WTC11 (cell line): ENCODE data around the gene CRELD2. TPM values are rescaled to one million over a fixed set of nuclear protein-coding genes. Genes with fewer than 3 reads are reported as not detected.

Experiments
- ATAC-seq: fragments of 200-7000 bp; cut with Tn5 transposase; 2 replicates; pipeline ENCODE4 v1.10.0; 2021; ENCODE audit warnings: mild to moderate bottlenecking, moderate library complexity
- CTCF ChIA-PET: fragments of 300-600 bp; sonication (Branson Sonifier 250); formaldehyde crosslinking; loops from one replicate; lab custom pipeline; 2021; ENCODE audit warnings: antibody characterized with exemption; lab: Charles Lee
- POLR2A ChIA-PET: fragments of 350-600 bp; sonication (Branson Sonifier 250); formaldehyde crosslinking; loops from one replicate; lab custom pipeline; 2021; ENCODE audit warnings: antibody characterized with exemption; lab: Charles Lee
- DNase-seq: peaks from one replicate; pipeline ENCODE4 v3.0.0; 2021; ENCODE audit warnings: low spot score
- H3K27ac Mint-ChIP-seq: 2 replicates; pipeline ENCODE4 v1.8.0; 2021; ENCODE audit warnings: mixed read lengths
- H3K27me3 Mint-ChIP-seq: 2 replicates; pipeline ENCODE4 v1.8.0; 2021; ENCODE audit warnings: low read depth, mild to moderate bottlenecking, moderate library complexity, mixed read lengths
- H3K36me3 Mint-ChIP-seq: 2 replicates; pipeline ENCODE4 v1.8.0; 2021; ENCODE audit warnings: mixed read lengths
- H3K4me1 Mint-ChIP-seq: 2 replicates; pipeline ENCODE4 v1.8.0; 2022; ENCODE audit warnings: mixed read lengths
- H3K4me3 Mint-ChIP-seq: 2 replicates; pipeline ENCODE4 v1.8.0; 2021; ENCODE audit warnings: mild to moderate bottlenecking, moderate library complexity, mixed read lengths
- H3K9me3 Mint-ChIP-seq: 2 replicates; pipeline ENCODE4 v1.8.0; 2021; ENCODE audit warnings: mixed read lengths
- ATF1 ChIP-seq: sonication (generic); formaldehyde crosslinking; IDR thresholded peaks from 2 replicates; pipeline ENCODE4 v1.8.1; 2023; ENCODE audit warnings: mild to moderate bottlenecking, moderate library complexity, missing genetic modification reagents
- CBFB ChIP-seq: sonication (generic); formaldehyde crosslinking; IDR thresholded peaks from 2 replicates; pipeline ENCODE4 v1.8.1; 2022; ENCODE audit warnings: mild to moderate bottlenecking, low read depth, missing genetic modification reagents
- CREM ChIP-seq: sonication (generic); formaldehyde crosslinking; IDR thresholded peaks from 2 replicates; pipeline ENCODE4 v1.8.1; 2022; ENCODE audit warnings: mild to moderate bottlenecking, missing genetic modification reagents, moderate library complexity
- E2F4 ChIP-seq: sonication (generic); formaldehyde crosslinking; IDR thresholded peaks from 2 replicates; pipeline ENCODE4 v1.8.1; 2022; ENCODE audit warnings: low read depth, mild to moderate bottlenecking, moderate library complexity, missing genetic modification reagents, borderline replicate concordance
- ERG ChIP-seq: fragments of 250-450 bp; sonication (Bioruptor Pico); IDR thresholded peaks from 2 replicates; pipeline ENCODE4 v1.8.0; 2021; ENCODE audit warnings: mild to moderate bottlenecking
- FOXJ3 ChIP-seq: sonication (generic); formaldehyde crosslinking; IDR thresholded peaks from 2 replicates; pipeline ENCODE4 v1.9.0; 2021; ENCODE audit warnings: missing genetic modification reagents, mild to moderate bottlenecking, borderline replicate concordance
- GRHL2 ChIP-seq: fragments of 250-450 bp; sonication (Bioruptor Pico); IDR thresholded peaks from 2 replicates; pipeline ENCODE4 v1.8.0; 2022; ENCODE audit warnings: mild to moderate bottlenecking, moderate library complexity; ENCODE audit not compliant: insufficient replicate concordance, severe bottlenecking
- GTF2I ChIP-seq: fragments of 250-450 bp; sonication (Bioruptor Pico); conservative IDR thresholded peaks from 2 replicates; pipeline ENCODE4 v1.4.0; 2021; ENCODE audit warnings: mild to moderate bottlenecking
- JUN ChIP-seq: sonication (generic); formaldehyde crosslinking; IDR thresholded peaks from 2 replicates; pipeline ENCODE4 v1.8.0; 2023; ENCODE audit warnings: mild to moderate bottlenecking, missing genetic modification reagents
- KAT7 ChIP-seq: sonication (generic); formaldehyde crosslinking; IDR thresholded peaks from 2 replicates; pipeline ENCODE4 v1.8.1; 2023; ENCODE audit warnings: missing genetic modification reagents, mild to moderate bottlenecking, borderline replicate concordance
- NFATC4 ChIP-seq: fragments of 250-450 bp; sonication (Bioruptor Pico); IDR thresholded peaks from 2 replicates; pipeline ENCODE4 v1.9.0; 2021; ENCODE audit warnings: mild to moderate bottlenecking
- NFYB ChIP-seq: sonication (generic); formaldehyde crosslinking; conservative IDR thresholded peaks from 2 replicates; pipeline ENCODE4 v1.8.0; 2022; ENCODE audit warnings: low read depth, missing genetic modification reagents
- NR3C1 ChIP-seq: sonication (generic); formaldehyde crosslinking; conservative IDR thresholded peaks from 2 replicates; pipeline ENCODE4 v1.8.1; 2023; ENCODE audit warnings: low read depth, mild to moderate bottlenecking, missing genetic modification reagents
- SOX15 ChIP-seq: fragments of 250-450 bp; sonication (Bioruptor Pico); IDR thresholded peaks from 2 replicates; pipeline ENCODE4 v1.9.0; 2021; ENCODE audit warnings: mild to moderate bottlenecking
- SP1 ChIP-seq: sonication (generic); formaldehyde crosslinking; conservative IDR thresholded peaks from 2 replicates; pipeline ENCODE4 v1.8.1; 2022; ENCODE audit warnings: missing genetic modification reagents
- STAT6 ChIP-seq: sonication (generic); formaldehyde crosslinking; conservative IDR thresholded peaks from 2 replicates; pipeline ENCODE4 v1.8.1; 2023; ENCODE audit warnings: mild to moderate bottlenecking, low read depth, missing genetic modification reagents, moderate library complexity
- TEAD1 ChIP-seq: sonication (generic); formaldehyde crosslinking; IDR thresholded peaks from 2 replicates; pipeline ENCODE4 v1.8.0; 2022; ENCODE audit warnings: mild to moderate bottlenecking, missing genetic modification reagents
- ZNF232 ChIP-seq: sonication (generic); formaldehyde crosslinking; IDR thresholded peaks from 2 replicates; pipeline ENCODE4 v1.8.0; 2022; ENCODE audit warnings: mild to moderate bottlenecking, missing genetic modification reagents
- ZNF263 ChIP-seq: sonication (generic); formaldehyde crosslinking; IDR thresholded peaks from 2 replicates; pipeline ENCODE4 v1.8.1; 2022; ENCODE audit warnings: low read depth, mild to moderate bottlenecking, moderate library complexity, missing genetic modification reagents
- ZNF416 ChIP-seq: fragments of 250-450 bp; sonication (Bioruptor Pico); IDR thresholded peaks from 2 replicates; pipeline ENCODE4 v1.9.0; 2021; ENCODE audit warnings: mild to moderate bottlenecking, inconsistent platforms
- ZNF423 ChIP-seq: fragments of 250-450 bp; sonication (Bioruptor Pico); IDR thresholded peaks from 2 replicates; pipeline ENCODE4 v2.1.2; 2022; ENCODE audit warnings: mild to moderate bottlenecking, moderate library complexity
- ZNF425 ChIP-seq: fragments of 250-450 bp; sonication (Bioruptor Pico); conservative IDR thresholded peaks from 2 replicates; pipeline ENCODE4 v1.9.0; 2021; ENCODE audit warnings: mild to moderate bottlenecking
- ZNF671 ChIP-seq: fragments of 250-450 bp; sonication (Bioruptor Pico); IDR thresholded peaks from 2 replicates; pipeline ENCODE4 v1.8.0; 2021; ENCODE audit warnings: mild to moderate bottlenecking
- total RNA-seq: library from RNA; stranded (reverse); gene quantifications from 3 replicates; pipeline ENCODE4 v1.2.3, GENCODE V29; 2021
- TF ChIP-seq, protein P1 (sequence below): fragments of 200-600 bp; IDR thresholded peaks from 2 replicates; pipeline ENCODE4 v1.8.0; 2022; ENCODE audit warnings: antibody characterized with exemption
- TF ChIP-seq, protein P2 (sequence below): sonication (generic); formaldehyde crosslinking; IDR thresholded peaks from 2 replicates; pipeline ENCODE4 v1.8.1; 2023; ENCODE audit warnings: mild to moderate bottlenecking, missing genetic modification reagents, borderline replicate concordance

Gene CRELD2
- total RNA-seq, 1 experiment from 2014 or later = 42.8 TPM

- DNase-seq = no peak
- CTCF ChIA-PET = no interaction called here
- no peak for TF ChIP-seq ATF1 (CRISPR knock-in tag)
- no peak for TF ChIP-seq ZNF232 (CRISPR knock-in tag)
- no peak for TF ChIP-seq SP1 (CRISPR knock-in tag)
- TF ChIP-seq SOX15 (CRISPR knock-in tag) = no peak
- TF ChIP-seq GRHL2 (CRISPR knock-in tag) = no peak
- TF ChIP-seq ZNF423 (CRISPR knock-in tag) = no peak
- TF ChIP-seq TEAD1 (CRISPR knock-in tag) = no peak
- TF ChIP-seq FOXJ3 (CRISPR knock-in tag) = no peak
- no peak for TF ChIP-seq ZNF416 (CRISPR knock-in tag)
- TF ChIP-seq, protein P1, sequence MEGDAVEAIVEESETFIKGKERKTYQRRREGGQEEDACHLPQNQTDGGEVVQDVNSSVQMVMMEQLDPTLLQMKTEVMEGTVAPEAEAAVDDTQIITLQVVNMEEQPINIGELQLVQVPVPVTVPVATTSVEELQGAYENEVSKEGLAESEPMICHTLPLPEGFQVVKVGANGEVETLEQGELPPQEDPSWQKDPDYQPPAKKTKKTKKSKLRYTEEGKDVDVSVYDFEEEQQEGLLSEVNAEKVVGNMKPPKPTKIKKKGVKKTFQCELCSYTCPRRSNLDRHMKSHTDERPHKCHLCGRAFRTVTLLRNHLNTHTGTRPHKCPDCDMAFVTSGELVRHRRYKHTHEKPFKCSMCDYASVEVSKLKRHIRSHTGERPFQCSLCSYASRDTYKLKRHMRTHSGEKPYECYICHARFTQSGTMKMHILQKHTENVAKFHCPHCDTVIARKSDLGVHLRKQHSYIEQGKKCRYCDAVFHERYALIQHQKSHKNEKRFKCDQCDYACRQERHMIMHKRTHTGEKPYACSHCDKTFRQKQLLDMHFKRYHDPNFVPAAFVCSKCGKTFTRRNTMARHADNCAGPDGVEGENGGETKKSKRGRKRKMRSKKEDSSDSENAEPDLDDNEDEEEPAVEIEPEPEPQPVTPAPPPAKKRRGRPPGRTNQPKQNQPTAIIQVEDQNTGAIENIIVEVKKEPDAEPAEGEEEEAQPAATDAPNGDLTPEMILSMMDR = no peak
- TF ChIP-seq, protein P2, sequence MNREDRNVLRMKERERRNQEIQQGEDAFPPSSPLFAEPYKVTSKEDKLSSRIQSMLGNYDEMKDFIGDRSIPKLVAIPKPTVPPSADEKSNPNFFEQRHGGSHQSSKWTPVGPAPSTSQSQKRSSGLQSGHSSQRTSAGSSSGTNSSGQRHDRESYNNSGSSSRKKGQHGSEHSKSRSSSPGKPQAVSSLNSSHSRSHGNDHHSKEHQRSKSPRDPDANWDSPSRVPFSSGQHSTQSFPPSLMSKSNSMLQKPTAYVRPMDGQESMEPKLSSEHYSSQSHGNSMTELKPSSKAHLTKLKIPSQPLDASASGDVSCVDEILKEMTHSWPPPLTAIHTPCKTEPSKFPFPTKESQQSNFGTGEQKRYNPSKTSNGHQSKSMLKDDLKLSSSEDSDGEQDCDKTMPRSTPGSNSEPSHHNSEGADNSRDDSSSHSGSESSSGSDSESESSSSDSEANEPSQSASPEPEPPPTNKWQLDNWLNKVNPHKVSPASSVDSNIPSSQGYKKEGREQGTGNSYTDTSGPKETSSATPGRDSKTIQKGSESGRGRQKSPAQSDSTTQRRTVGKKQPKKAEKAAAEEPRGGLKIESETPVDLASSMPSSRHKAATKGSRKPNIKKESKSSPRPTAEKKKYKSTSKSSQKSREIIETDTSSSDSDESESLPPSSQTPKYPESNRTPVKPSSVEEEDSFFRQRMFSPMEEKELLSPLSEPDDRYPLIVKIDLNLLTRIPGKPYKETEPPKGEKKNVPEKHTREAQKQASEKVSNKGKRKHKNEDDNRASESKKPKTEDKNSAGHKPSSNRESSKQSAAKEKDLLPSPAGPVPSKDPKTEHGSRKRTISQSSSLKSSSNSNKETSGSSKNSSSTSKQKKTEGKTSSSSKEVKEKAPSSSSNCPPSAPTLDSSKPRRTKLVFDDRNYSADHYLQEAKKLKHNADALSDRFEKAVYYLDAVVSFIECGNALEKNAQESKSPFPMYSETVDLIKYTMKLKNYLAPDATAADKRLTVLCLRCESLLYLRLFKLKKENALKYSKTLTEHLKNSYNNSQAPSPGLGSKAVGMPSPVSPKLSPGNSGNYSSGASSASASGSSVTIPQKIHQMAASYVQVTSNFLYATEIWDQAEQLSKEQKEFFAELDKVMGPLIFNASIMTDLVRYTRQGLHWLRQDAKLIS (CRISPR knock-in tag) = no peak
- H3K9me3 Mint-ChIP-seq = peaks cover 9% of the 10 kb centered on the region
- peaks cover 9% of the 10 kb centered on the region for H3K4me1 Mint-ChIP-seq
- peaks cover 39% of the 10 kb centered on the region for H3K36me3 Mint-ChIP-seq
- H3K27ac Mint-ChIP-seq = no peak overlapping the region
- ATAC-seq = no peak
- H3K27me3 Mint-ChIP-seq = no peaks in the 10 kb centered on the region
- no peak overlapping the region for H3K4me3 Mint-ChIP-seq
- POLR2A ChIA-PET = no interaction called here
Observed at GRCh38 chr22:49877642-49878041, 40.8 kb upstream of the CRELD2 start.

- ChIA-PET CTCF (no interaction called here), POLR2A (no interaction called here)
- Mint-ChIP-seq H3K27me3 (no peaks in the 10 kb centered on the region), H3K9me3 (peaks cover 9% of the 10 kb centered on the region), H3K4me3 (no peak overlapping the region), H3K36me3 (peaks cover 43% of the 10 kb centered on the region), H3K27ac (no peak overlapping the region), H3K4me1 (peaks cover 9% of the 10 kb centered on the region)
- ATAC-seq = no peak
- DNase-seq = no peak
- TF ChIP-seq CREM (CRISPR knock-in tag) = no peak
- no peak for TF ChIP-seq ZNF425 (CRISPR knock-in tag)
- TF ChIP-seq CBFB = no peak
- no peak for TF ChIP-seq ZNF263
- TF ChIP-seq KAT7 (CRISPR knock-in tag) = no peak
- no peak for TF ChIP-seq NR3C1 (CRISPR knock-in tag)
- no peak for TF ChIP-seq ERG
- TF ChIP-seq SOX15 (CRISPR knock-in tag) = no peak
- no peak for TF ChIP-seq E2F4 (CRISPR knock-in tag)
- no peak for TF ChIP-seq GTF2I (CRISPR knock-in tag)
- no peak for TF ChIP-seq STAT6
- TF ChIP-seq NFYB (CRISPR knock-in tag) = no peak
- no peak for TF ChIP-seq JUN
- TF ChIP-seq ZNF416 (CRISPR knock-in tag) = no peak
- no peak for TF ChIP-seq NFATC4 (CRISPR knock-in tag)
- no peak for TF ChIP-seq ZNF671 (CRISPR knock-in tag)
Observed at GRCh38 chr22:49878206-49878605, 40.2 kb upstream of the CRELD2 start.
